Neural progenitor cell (in vitro differentiated cells): ENCODE data around the gene YWHAH. TPM values are rescaled to one million over a fixed set of nuclear protein-coding genes. Genes with fewer than 3 reads are reported as not detected.
A peak's percentile ranks its signal among the peaks of the same experiment; 100 is the strongest.

ENCODE experiments used
- DNase-seq: peaks from one replicate; pipeline ENCODE4 v3.0.0-alpha.2; 2016; ENCODE audit warnings: low spot score
- H2AFZ ChIP-seq: fragments of 200-600 bp; sonication (generic); replicated peaks from 2 replicates; pipeline ENCODE4 v1.6.1; 2016; ENCODE audit warnings: antibody characterized with exemption
- H3F3A ChIP-seq: fragments of 200-600 bp; sonication (generic); 2 replicates; pipeline ENCODE4 v1.6.1; 2016; ENCODE audit warnings: antibody characterized with exemption, low read depth
- H3K27ac ChIP-seq: fragments of 200-600 bp; sonication (generic); 2 replicates; pipeline ENCODE4 v1.5.1; 2016; ENCODE audit warnings: mild to moderate bottlenecking
- H3K27me3 ChIP-seq: fragments of 200-600 bp; sonication (generic); 2 replicates; pipeline ENCODE4 v1.6.1; 2016; ENCODE audit warnings: mild to moderate bottlenecking, moderate library complexity
- H3K36me3 ChIP-seq: fragments of 200-600 bp; sonication (generic); 2 replicates; pipeline ENCODE4 v1.5.1; 2016
- H3K4me1 ChIP-seq: fragments of 200-600 bp; sonication (generic); 2 replicates; pipeline ENCODE4 v1.6.1; 2016; ENCODE audit warnings: mixed run types
- H3K4me2 ChIP-seq: fragments of 200-600 bp; sonication (generic); 2 replicates; pipeline ENCODE4 v1.6.1; 2016
- H3K4me3 ChIP-seq: fragments of 200-600 bp; sonication (generic); 2 replicates; pipeline ENCODE4 v1.5.1; 2016
- H3K79me2 ChIP-seq: fragments of 200-600 bp; sonication (generic); 2 replicates; pipeline ENCODE4 v1.6.1; 2016; ENCODE audit warnings: low read depth
- H3K9ac ChIP-seq: fragments of 200-600 bp; sonication (generic); 2 replicates; pipeline ENCODE4 v1.6.1; 2016
- H3K9me3 ChIP-seq: fragments of 200-600 bp; sonication (generic); 2 replicates; pipeline ENCODE4 v1.5.1; 2016; ENCODE audit warnings: low read depth
- H4K20me1 ChIP-seq: fragments of 200-600 bp; sonication (generic); 2 replicates; pipeline ENCODE4 v1.6.1; 2016; ENCODE audit warnings: low read depth
- H3K27ac Mint-ChIP-seq: 3 replicates; pipeline ENCODE4 v1.8.0; 2021; ENCODE audit warnings: mixed read lengths
- H3K27me3 Mint-ChIP-seq: 2 replicates; pipeline ENCODE4 v1.8.0; 2022; ENCODE audit warnings: low read depth, mild to moderate bottlenecking, inconsistent platforms, moderate library complexity, mixed read lengths; ENCODE audit not compliant: insufficient read depth
- H3K36me3 Mint-ChIP-seq: 3 replicates; pipeline ENCODE4 v1.8.0; 2021; ENCODE audit warnings: mixed read lengths
- H3K4me1 Mint-ChIP-seq: 3 replicates; pipeline ENCODE4 v1.8.0; 2021; ENCODE audit warnings: mixed read lengths
- H3K4me3 Mint-ChIP-seq: 3 replicates; pipeline ENCODE4 v1.8.0; 2021; ENCODE audit warnings: mild to moderate bottlenecking, moderate library complexity, mixed read lengths
- H3K9me3 Mint-ChIP-seq: 3 replicates; pipeline ENCODE4 v1.8.0; 2020; ENCODE audit warnings: mixed read lengths
- EZH2 ChIP-seq: fragments of 200-600 bp; sonication (generic); IDR thresholded peaks from 2 replicates; pipeline ENCODE4 v1.6.1; 2017; ENCODE audit warnings: antibody characterized with exemption, mild to moderate bottlenecking, moderate library complexity
- EZH2phosphoT487 ChIP-seq: fragments of 200-600 bp; sonication (generic); IDR thresholded peaks from 2 replicates; pipeline ENCODE4 v1.6.1; 2017; ENCODE audit warnings: antibody characterized with exemption
- total RNA-seq: library from RNA; depleted of rRNA; stranded (reverse); fragments of >200 nt; gene quantifications from 2 replicates; pipeline ENCODE4 v1.2.3, GENCODE V29; 2015; ENCODE audit warnings: low replicate concordance
- TF ChIP-seq, protein P1 (sequence below): fragments of 200-600 bp; sonication (generic); IDR thresholded peaks from 2 replicates; pipeline ENCODE4 v1.5.1; 2017; ENCODE audit warnings: antibody characterized with exemption, mild to moderate bottlenecking

The YWHAH gene
- total RNA-seq, 1 donor from 2014 or later: 158 TPM

DNA sequence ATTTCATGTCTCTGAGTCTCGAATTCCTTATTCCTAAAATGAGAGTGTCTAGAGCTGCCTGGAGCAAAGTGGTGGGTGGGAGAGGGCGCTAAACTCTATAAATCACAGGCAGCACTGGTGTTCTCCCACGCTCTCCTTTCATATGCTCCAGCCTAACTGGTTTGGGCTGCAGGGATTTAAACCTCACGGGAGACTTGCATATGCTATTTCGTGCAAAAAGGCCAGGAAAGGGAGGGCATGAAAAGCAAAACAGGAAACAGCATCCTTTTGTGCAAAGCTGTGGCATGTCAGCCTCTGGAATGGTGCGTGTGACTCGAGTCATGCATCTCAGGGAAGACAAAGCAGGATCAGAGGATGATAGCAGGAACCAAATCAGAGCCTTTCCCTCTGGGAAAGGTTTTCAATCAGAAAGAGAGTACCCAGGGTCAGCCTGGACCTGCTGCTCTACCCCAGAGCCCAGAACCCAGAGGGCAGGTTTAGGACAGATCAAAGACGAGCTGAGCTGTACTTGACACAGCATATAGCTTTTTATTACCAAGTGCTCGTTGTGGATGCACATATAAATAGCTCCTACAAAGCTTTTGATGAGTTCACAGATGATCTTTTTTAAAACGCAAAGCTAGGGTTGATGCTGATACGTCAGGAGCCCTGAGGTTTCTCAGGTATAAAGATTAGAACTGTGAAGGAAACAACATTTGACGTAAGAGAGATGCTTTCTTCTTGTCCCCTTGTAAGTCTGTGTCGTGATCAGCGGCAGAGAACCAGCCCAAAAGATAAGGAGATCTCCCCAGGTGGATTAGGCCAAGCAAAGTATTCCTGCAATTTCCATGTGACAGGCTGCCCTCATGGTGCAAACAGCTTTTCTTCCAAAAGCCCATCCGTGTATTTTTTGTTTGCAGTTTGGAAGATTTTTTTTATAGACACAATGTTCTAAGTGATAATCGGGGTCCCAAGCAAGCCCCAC lies 46.2 kb upstream of the YWHAH start:
- no peaks in the 10 kb centered on the region for H3K79me2 ChIP-seq
- Mint-ChIP-seq H3K36me3 (peaks cover 7% of the 10 kb centered on the region), H3K9me3 (no peaks in the 10 kb centered on the region), H3K27me3 (no peaks in the 10 kb centered on the region), H3K27ac (peak overlapping the region; percentile 36), H3K4me1 (peaks cover 42% of the 10 kb centered on the region), H3K4me3 (peak overlapping the region; percentile 20)
- H4K20me1 ChIP-seq: no peaks in the 10 kb centered on the region
- H3K36me3 ChIP-seq: no peaks in the 10 kb centered on the region
- H3K4me3 ChIP-seq: no peak overlapping the region
- H3K27ac ChIP-seq: no peak overlapping the region
- no peaks in the 10 kb centered on the region for H3K4me1 ChIP-seq
- no peak overlapping the region for H3K4me2 ChIP-seq
- no peaks in the 10 kb centered on the region for H3F3A ChIP-seq
- TF ChIP-seq EZH2phosphoT487: no peak
- TF ChIP-seq, protein P1, sequence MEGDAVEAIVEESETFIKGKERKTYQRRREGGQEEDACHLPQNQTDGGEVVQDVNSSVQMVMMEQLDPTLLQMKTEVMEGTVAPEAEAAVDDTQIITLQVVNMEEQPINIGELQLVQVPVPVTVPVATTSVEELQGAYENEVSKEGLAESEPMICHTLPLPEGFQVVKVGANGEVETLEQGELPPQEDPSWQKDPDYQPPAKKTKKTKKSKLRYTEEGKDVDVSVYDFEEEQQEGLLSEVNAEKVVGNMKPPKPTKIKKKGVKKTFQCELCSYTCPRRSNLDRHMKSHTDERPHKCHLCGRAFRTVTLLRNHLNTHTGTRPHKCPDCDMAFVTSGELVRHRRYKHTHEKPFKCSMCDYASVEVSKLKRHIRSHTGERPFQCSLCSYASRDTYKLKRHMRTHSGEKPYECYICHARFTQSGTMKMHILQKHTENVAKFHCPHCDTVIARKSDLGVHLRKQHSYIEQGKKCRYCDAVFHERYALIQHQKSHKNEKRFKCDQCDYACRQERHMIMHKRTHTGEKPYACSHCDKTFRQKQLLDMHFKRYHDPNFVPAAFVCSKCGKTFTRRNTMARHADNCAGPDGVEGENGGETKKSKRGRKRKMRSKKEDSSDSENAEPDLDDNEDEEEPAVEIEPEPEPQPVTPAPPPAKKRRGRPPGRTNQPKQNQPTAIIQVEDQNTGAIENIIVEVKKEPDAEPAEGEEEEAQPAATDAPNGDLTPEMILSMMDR: no peak
- no peak for TF ChIP-seq EZH2
- no peak for DNase-seq
- H3K9ac ChIP-seq: no peak overlapping the region
- no peak overlapping the region for H2AFZ ChIP-seq
- H3K27me3 ChIP-seq: no peaks in the 10 kb centered on the region
- H3K9me3 ChIP-seq: no peaks in the 10 kb centered on the region

DNA sequence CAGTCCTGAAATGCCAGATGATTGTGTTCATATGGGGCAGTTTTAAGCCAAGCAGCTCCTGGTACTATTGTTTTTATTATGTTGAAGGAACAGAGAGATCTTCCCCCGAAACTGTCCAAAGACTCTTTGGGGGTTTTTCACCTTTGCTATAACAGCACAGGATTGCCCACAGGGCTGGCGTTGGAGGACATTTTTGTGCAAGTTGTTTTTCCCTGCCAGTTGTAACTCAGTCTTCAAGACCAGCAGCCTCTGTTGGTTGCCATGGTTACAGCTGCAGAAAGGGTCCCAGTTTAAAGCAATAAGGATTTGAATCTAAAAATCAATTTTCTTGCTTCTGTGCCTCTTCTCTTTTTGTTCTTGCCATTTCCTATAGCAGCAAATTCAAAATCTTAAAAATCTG lies 45.4 kb upstream of the YWHAH start:
- H3K36me3 Mint-ChIP-seq: peaks cover 9% of the 10 kb centered on the region
- H3K27me3 Mint-ChIP-seq: no peaks in the 10 kb centered on the region
- Histone ChIP-seq H3K4me2 (no peak overlapping the region), H3K27ac (no peak overlapping the region), H3K4me3 (no peak overlapping the region), H2AFZ (no peak overlapping the region), H3K27me3 (no peaks in the 10 kb centered on the region), H3K4me1 (no peaks in the 10 kb centered on the region), H3F3A (no peaks in the 10 kb centered on the region), H4K20me1 (no peaks in the 10 kb centered on the region), H3K9ac (no peak overlapping the region), H3K9me3 (no peaks in the 10 kb centered on the region), H3K79me2 (no peaks in the 10 kb centered on the region), H3K36me3 (no peaks in the 10 kb centered on the region)
- DNase-seq: peak; percentile 50
- H3K4me1 Mint-ChIP-seq: peaks cover 34% of the 10 kb centered on the region
- peak overlapping the region; percentile 36 for H3K27ac Mint-ChIP-seq
- no peak overlapping the region for H3K4me3 Mint-ChIP-seq
- H3K9me3 Mint-ChIP-seq: no peaks in the 10 kb centered on the region
- TF ChIP-seq, protein P1: no peak
- no peak for TF ChIP-seq EZH2
- TF ChIP-seq EZH2phosphoT487: no peak

DNA sequence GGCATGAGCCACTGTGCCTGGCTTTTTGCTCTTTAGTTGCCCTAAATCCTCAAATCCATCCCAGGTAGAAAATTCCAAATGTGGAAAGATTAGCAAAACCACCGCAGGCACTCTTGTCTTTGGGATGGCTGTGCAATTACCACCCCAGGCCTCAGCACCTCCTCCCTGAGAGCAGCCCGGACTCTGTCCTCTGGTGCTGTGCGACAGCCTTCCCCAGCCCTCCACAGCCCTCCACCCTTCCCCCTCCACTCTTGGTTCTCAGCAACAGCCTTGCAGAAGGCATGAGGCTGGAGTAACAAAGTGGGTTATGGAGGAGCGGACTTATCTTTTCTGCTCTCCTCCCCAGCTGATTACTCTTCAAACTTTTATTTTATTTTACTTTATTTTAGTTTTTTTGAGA lies 44.7 kb upstream of the YWHAH start:
- Histone ChIP-seq H3K4me1 (no peaks in the 10 kb centered on the region), H3K27ac (no peak overlapping the region), H3K36me3 (no peaks in the 10 kb centered on the region), H3K4me3 (no peak overlapping the region), H3K9me3 (no peaks in the 10 kb centered on the region), H4K20me1 (no peaks in the 10 kb centered on the region), H3K4me2 (no peak overlapping the region), H3K27me3 (no peaks in the 10 kb centered on the region), H3K9ac (no peak overlapping the region), H2AFZ (no peak overlapping the region), H3K79me2 (no peaks in the 10 kb centered on the region), H3F3A (no peaks in the 10 kb centered on the region)
- peaks cover 29% of the 10 kb centered on the region for H3K4me1 Mint-ChIP-seq
- no peak overlapping the region for H3K27ac Mint-ChIP-seq
- DNase-seq: no peak
- peaks cover 9% of the 10 kb centered on the region for H3K36me3 Mint-ChIP-seq
- no peaks in the 10 kb centered on the region for H3K9me3 Mint-ChIP-seq
- TF ChIP-seq EZH2 (no peak), EZH2phosphoT487 (no peak)
- TF ChIP-seq, protein P1: no peak
- H3K27me3 Mint-ChIP-seq: no peaks in the 10 kb centered on the region
- no peak overlapping the region for H3K4me3 Mint-ChIP-seq
